Panc1 (cell line): ENCODE data around the gene IFNL3.

Source experiments
- POLR2AphosphoS5 ChIP-seq: IDR thresholded peaks from 2 replicates; pipeline ENCODE4 v1.6.1; 2012; ENCODE audit warnings: mild to moderate bottlenecking, low read depth, low read length, moderate library complexity
- REST ChIP-seq, 2 experiments: IDR thresholded peaks; 2 replicates each; pipeline ENCODE4 v1.6.1; 2011 to 2012; ENCODE audit warnings: low read depth in 2 of 2, control low read depth in 1 of 2, low read length in 1 of 2, mild to moderate bottlenecking in 1 of 2, moderate library complexity in 1 of 2; ENCODE audit not compliant: insufficient read depth in 1 of 2
- TF ChIP-seq, protein P1 (sequence below): fragments of 450-650 bp; IDR thresholded peaks from 2 replicates; pipeline ENCODE4 v1.5.1; 2017; ENCODE audit warnings: mild to moderate bottlenecking

DNA sequence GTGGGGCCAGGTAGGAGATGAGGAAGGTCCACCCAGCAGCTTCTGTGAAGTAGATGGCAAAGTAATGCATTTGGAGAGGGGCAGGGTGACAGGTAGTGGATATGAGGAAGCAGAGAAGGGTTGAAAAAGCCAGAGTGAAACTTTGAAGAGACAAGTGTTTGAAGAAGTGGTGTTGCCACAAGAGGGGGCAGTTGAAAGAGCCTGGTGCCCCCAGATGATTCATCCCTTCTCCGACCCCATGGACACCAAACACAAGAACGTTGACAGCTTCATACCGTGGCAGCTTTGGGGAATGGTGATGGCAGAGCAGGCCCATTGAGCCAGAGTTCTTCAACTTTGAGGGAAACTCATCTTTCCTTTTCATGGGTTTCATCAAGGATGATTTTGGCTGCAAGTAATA, 19.9 kb downstream of the IFNL3 start:
- TF ChIP-seq, protein P1, sequence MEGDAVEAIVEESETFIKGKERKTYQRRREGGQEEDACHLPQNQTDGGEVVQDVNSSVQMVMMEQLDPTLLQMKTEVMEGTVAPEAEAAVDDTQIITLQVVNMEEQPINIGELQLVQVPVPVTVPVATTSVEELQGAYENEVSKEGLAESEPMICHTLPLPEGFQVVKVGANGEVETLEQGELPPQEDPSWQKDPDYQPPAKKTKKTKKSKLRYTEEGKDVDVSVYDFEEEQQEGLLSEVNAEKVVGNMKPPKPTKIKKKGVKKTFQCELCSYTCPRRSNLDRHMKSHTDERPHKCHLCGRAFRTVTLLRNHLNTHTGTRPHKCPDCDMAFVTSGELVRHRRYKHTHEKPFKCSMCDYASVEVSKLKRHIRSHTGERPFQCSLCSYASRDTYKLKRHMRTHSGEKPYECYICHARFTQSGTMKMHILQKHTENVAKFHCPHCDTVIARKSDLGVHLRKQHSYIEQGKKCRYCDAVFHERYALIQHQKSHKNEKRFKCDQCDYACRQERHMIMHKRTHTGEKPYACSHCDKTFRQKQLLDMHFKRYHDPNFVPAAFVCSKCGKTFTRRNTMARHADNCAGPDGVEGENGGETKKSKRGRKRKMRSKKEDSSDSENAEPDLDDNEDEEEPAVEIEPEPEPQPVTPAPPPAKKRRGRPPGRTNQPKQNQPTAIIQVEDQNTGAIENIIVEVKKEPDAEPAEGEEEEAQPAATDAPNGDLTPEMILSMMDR, result no peak
- TF ChIP-seq POLR2AphosphoS5 (no peak), REST (IDR thresholded peaks at IDR 0.05; ENCODE audit: insufficient read depth in 1 of 2, low read depth in 2 of 2, low read length in 1 of 2) (0 out of 4 replicates have a peak, but pooled peaks of 1 of the 2 experiments have one; percentile 25)
